Left kidney (tissue), 2 donors: ENCODE data around the gene GAREM1. TPM values are rescaled to one million over a fixed set of nuclear protein-coding genes. Genes with fewer than 3 reads are reported as not detected.
"Not testable (repeated sequence)": the region's sequence is repeated elsewhere in the genome, so short reads cannot be mapped to it uniquely, and the experiment has no call there.

Experiments used
- DNase-seq: peaks from one replicate; pipeline ENCODE4 v3.0.0-alpha.2; 2013
- polyA plus RNA-seq: library from polyadenylated mRNA; unstranded; fragments of 120-200 nt; gene quantifications from one replicate; pipeline ENCODE4 v1.2.1, GENCODE V29; 2013; ENCODE audit not compliant: insufficient read length

The GAREM1 gene
- polyA plus RNA-seq, 1 donor: 39.6 TPM

- no peak for DNase-seq
Observed at GRCh38 chr18:32372047-32372380, 98.7 kb downstream of the GAREM1 start.

GRCh38 chr18:32371384-32371783, 99.3 kb downstream of the GAREM1 start:
- DNase-seq: no peak

GRCh38 chr18:32368991-32369390, 101.7 kb downstream of the GAREM1 start:
- no peak for DNase-seq

- no peak for DNase-seq
Observed at GRCh38 chr18:32368170-32368569, 102.5 kb downstream of the GAREM1 start.

- DNase-seq: no peak
Observed at GRCh38 chr18:32366586-32367538, 103.8 kb downstream of the GAREM1 start.

- DNase-seq: no peak
Observed at GRCh38 chr18:32362484-32362883, 108.2 kb downstream of the GAREM1 start.

GRCh38 chr18:32360682-32361345, 109.9 kb downstream of the GAREM1 start:
- no peak for DNase-seq

- no peak for DNase-seq
Observed at GRCh38 chr18:32358529-32358928, 112.2 kb downstream of the GAREM1 start.

- no peak for DNase-seq
Observed at GRCh38 chr18:32358075-32358474, 112.6 kb downstream of the GAREM1 start.

- no peak for DNase-seq
Observed at GRCh38 chr18:32355896-32356295, 114.8 kb downstream of the GAREM1 start.

GRCh38 chr18:32354518-32354917, 116.2 kb downstream of the GAREM1 start:
- no peak for DNase-seq

GRCh38 chr18:32353257-32353656, 117.4 kb downstream of the GAREM1 start:
- no peak for DNase-seq

GRCh38 chr18:32351032-32351431, 119.7 kb downstream of the GAREM1 start:
- no peak for DNase-seq

GRCh38 chr18:32349728-32350395, 120.8 kb downstream of the GAREM1 start:
- peak; percentile 93 for DNase-seq

- no peak for DNase-seq
Observed at GRCh38 chr18:32346671-32347070, 124.0 kb downstream of the GAREM1 start.

- no peak for DNase-seq
Observed at GRCh38 chr18:32343634-32344033, 127.0 kb downstream of the GAREM1 start.

GRCh38 chr18:32341112-32341511, 129.6 kb downstream of the GAREM1 start:
- not testable (repeated sequence) for DNase-seq

- no peak for DNase-seq
Observed at GRCh38 chr18:32339045-32339444, 131.6 kb downstream of the GAREM1 start.

- no peak for DNase-seq
Observed at GRCh38 chr18:32337821-32338220, 132.9 kb downstream of the GAREM1 start.

- DNase-seq: no peak
Observed at GRCh38 chr18:32337347-32337746, 133.3 kb downstream of the GAREM1 start.

- DNase-seq: no peak
Observed at GRCh38 chr18:32335228-32335627, 135.5 kb downstream of the GAREM1 start.

GRCh38 chr18:32333781-32334180, 136.9 kb downstream of the GAREM1 start:
- DNase-seq: no peak

GRCh38 chr18:32332708-32333107, 138.0 kb downstream of the GAREM1 start:
- DNase-seq: no peak
